SKM-1 (cell line): ENCODE results near the gene SLCO1A2.
"Not testable (repeated sequence)": the region's sequence is repeated elsewhere in the genome, so short reads cannot be mapped to it uniquely, and the experiment has no call there.

Experiments
- DNase-seq: peaks from one replicate; lab custom pipeline; 2025; ENCODE audit not compliant: unreplicated experiment; lab: John Stamatoyannopoulos, UW

The SLCO1A2 gene

GRCh38 chr12:21334771-21335325, at the start of gene SLCO1A2:
SLCO1A2 (minus strand) TSS chr12:21334917; CDS start chr12:21334647, 270 bp downstream.
- no peak for DNase-seq

GRCh38 chr12:21384261-21384660, 49.5 kb upstream of the SLCO1A2 start:
- DNase-seq: no peak

- not testable (repeated sequence) for DNase-seq
Measured at GRCh38 chr12:21381320-21381719, 46.6 kb upstream of the SLCO1A2 start.

- no peak for DNase-seq
Measured at GRCh38 chr12:21379218-21379617, 44.5 kb upstream of the SLCO1A2 start.

- DNase-seq: no peak
Measured at GRCh38 chr12:21372602-21373001, 37.9 kb upstream of the SLCO1A2 start, which contains the start of gene IAPP. IAPP (plus strand) TSS chr12:21372902; CDS start chr12:21373352, 450 bp downstream.

GRCh38 chr12:21370845-21371449, 36.2 kb upstream of the SLCO1A2 start:
- no peak for DNase-seq

GRCh38 chr12:21369141-21369980, 34.6 kb upstream of the SLCO1A2 start:
- no peak for DNase-seq

GRCh38 chr12:21360632-21361031, 25.9 kb upstream of the SLCO1A2 start:
- DNase-seq: not testable (repeated sequence)

- no peak for DNase-seq
Measured at GRCh38 chr12:21354641-21355040, 19.9 kb upstream of the SLCO1A2 start.

GRCh38 chr12:21353948-21354347, 19.2 kb upstream of the SLCO1A2 start:
- no peak for DNase-seq

- no peak for DNase-seq
Measured at GRCh38 chr12:21353487-21353886, 18.8 kb upstream of the SLCO1A2 start.

- no peak for DNase-seq
Measured at GRCh38 chr12:21350975-21351374, 16.3 kb upstream of the SLCO1A2 start.

GRCh38 chr12:21346542-21347205, 12.0 kb upstream of the SLCO1A2 start:
- DNase-seq: no peak

GRCh38 chr12:21343636-21344035, 8.9 kb upstream of the SLCO1A2 start:
- DNase-seq: no peak

GRCh38 chr12:21341769-21342168, 7.1 kb upstream of the SLCO1A2 start:
- DNase-seq: no peak

- no peak for DNase-seq
Measured at GRCh38 chr12:21340403-21340802, 5.7 kb upstream of the SLCO1A2 start.

GRCh38 chr12:21339921-21340320, 5.2 kb upstream of the SLCO1A2 start:
- no peak for DNase-seq

GRCh38 chr12:21337959-21338744, 3.4 kb upstream of the SLCO1A2 start:
- DNase-seq: no peak

- no peak for DNase-seq
Measured at GRCh38 chr12:21337453-21337852, 2.7 kb upstream of the SLCO1A2 start.

- no peak for DNase-seq
Measured at GRCh38 chr12:21336656-21337055, 1.9 kb upstream of the SLCO1A2 start.
